Fibroblast of lung (primary cell): Measurements from ENCODE around the gene MEFV. TPM values are rescaled to one million over a fixed set of nuclear protein-coding genes. Genes with fewer than 3 reads are reported as not detected.

Experiments
- DNase-seq, 2 donors: peaks; one replicate each; pipeline versions ENCODE4 v3.0.0 to v3.0.0-alpha.2; 2010; ENCODE audit warnings: low read depth in 2 of 2
- H2AFZ ChIP-seq: 2 replicates; pipeline ENCODE4 v1.5.1; 2012; ENCODE audit warnings: low read length, control low read depth, inconsistent platforms
- H3K27ac ChIP-seq: 2 replicates; pipeline ENCODE4 v1.5.1; 2011; ENCODE audit warnings: low read length, control low read depth; ENCODE audit not compliant: insufficient read depth
- H3K27me3 ChIP-seq: 2 replicates; pipeline ENCODE4 v1.5.1; 2011; ENCODE audit warnings: mild to moderate bottlenecking, low read length; ENCODE audit not compliant: control insufficient read depth, insufficient read depth
- H3K36me3 ChIP-seq: 2 replicates; pipeline ENCODE4 v1.5.1; 2011; ENCODE audit warnings: low read length; ENCODE audit not compliant: control insufficient read depth, insufficient read depth
- H3K4me1 ChIP-seq: 2 replicates; pipeline ENCODE4 v1.5.1; 2011; ENCODE audit warnings: low read length; ENCODE audit not compliant: control insufficient read depth, insufficient read depth; ENCODE audit errors: extremely low read depth
- H3K4me2 ChIP-seq: 2 replicates; pipeline ENCODE4 v1.5.1; 2011; ENCODE audit warnings: low read length, control low read depth; ENCODE audit not compliant: insufficient read depth; ENCODE audit errors: extremely low read depth
- H3K4me3 ChIP-seq, 4 experiments: fragments of 200-600 bp in 1 of 4; sonication (generic) in 1 of 4; replicated peaks in 1 of 4; 2 replicates each; pipeline ENCODE4 v1.5.1; 2011 to 2016; ENCODE audit warnings: low read length in 4 of 4, low read depth in 3 of 4, mild to moderate bottlenecking in 3 of 4, control low read depth in 2 of 4, inconsistent platforms in 1 of 4, mixed read lengths in 1 of 4; ENCODE audit not compliant: insufficient read depth in 1 of 4; ENCODE audit errors: control extremely low read depth in 1 of 4
- H3K79me2 ChIP-seq: 2 replicates; pipeline ENCODE4 v1.5.1; 2012; ENCODE audit warnings: mild to moderate bottlenecking, low read length, inconsistent platforms; ENCODE audit not compliant: control insufficient read depth, insufficient read depth
- H3K9ac ChIP-seq: 2 replicates; pipeline ENCODE4 v1.5.1; 2011; ENCODE audit warnings: mild to moderate bottlenecking, low read length, control low read depth; ENCODE audit not compliant: insufficient read depth
- H3K9me3 ChIP-seq: 2 replicates; pipeline ENCODE4 v1.5.1; 2012; ENCODE audit warnings: low read depth, low read length; ENCODE audit not compliant: control insufficient read depth, insufficient read depth
- H4K20me1 ChIP-seq: 2 replicates; pipeline ENCODE4 v1.5.1; 2011; ENCODE audit warnings: low read length; ENCODE audit not compliant: control insufficient read depth, insufficient read depth; ENCODE audit errors: extremely low read depth
- CTCF ChIP-seq, 2 donors: IDR thresholded peaks in 1 of 2; conservative IDR thresholded peaks in 1 of 2; 1 replicate in 1 of 2; 2 replicates in 1 of 2; pipeline ENCODE4 v1.5.1; 2011 to 2012; ENCODE audit warnings: low read length in 2 of 2, control low read depth in 1 of 2, inconsistent platforms in 1 of 2, low read depth in 1 of 2, mild to moderate bottlenecking in 1 of 2
- EZH2 ChIP-seq: IDR thresholded peaks from 2 replicates; pipeline ENCODE4 v1.5.1; 2012; ENCODE audit warnings: low read length, control low read depth, mild to moderate bottlenecking; ENCODE audit errors: missing control alignments
- polyA plus RNA-seq, 2 donors: library from polyadenylated mRNA; depleted of rRNA in 1 of 2; stranded (reverse) in 1 of 2; unstranded in 1 of 2; fragments of >200 nt; gene quantifications; 2 replicates each; pipeline ENCODE4 v1.2.1, GENCODE V29; 2011 to 2012; ENCODE audit warnings: missing spikeins in 1 of 2
- total RNA-seq: library from RNA; depleted of rRNA; stranded (reverse); fragments of >200 nt; gene quantifications from 2 replicates; pipeline ENCODE4 v1.2.1, GENCODE V29; 2014

MEFV gene
- total and polyA plus RNA-seq, 2 donors (not counting 1 experiment from before 2014, with no cell fraction given): 0.17 TPM; not detected in 1

GRCh38 chr16:3246002-3246401, 10.4 kb downstream of the MEFV start:
- Histone ChIP-seq H3K4me2 (no peak overlapping the region), H4K20me1 (no peaks in the 10 kb centered on the region), H3K9me3 (no peaks in the 10 kb centered on the region), H3K79me2 (no peaks in the 10 kb centered on the region), H2AFZ (no peak overlapping the region), H3K9ac (no peak overlapping the region), H3K27me3 (peaks cover 4% of the 10 kb centered on the region), H3K27ac (no peak overlapping the region), H3K36me3 (no peaks in the 10 kb centered on the region), H3K4me1 (no peaks in the 10 kb centered on the region), H3K4me3 (no peak overlapping the region)
- TF ChIP-seq CTCF (conservative IDR thresholded peaks at IDR 0.05 in 1 of 2, IDR thresholded peaks at IDR 0.05 in 1 of 2; ENCODE audit: low read depth in 1 of 2, low read length in 2 of 2) (no peak), EZH2 (no peak)
- DNase-seq: no peak

DNA sequence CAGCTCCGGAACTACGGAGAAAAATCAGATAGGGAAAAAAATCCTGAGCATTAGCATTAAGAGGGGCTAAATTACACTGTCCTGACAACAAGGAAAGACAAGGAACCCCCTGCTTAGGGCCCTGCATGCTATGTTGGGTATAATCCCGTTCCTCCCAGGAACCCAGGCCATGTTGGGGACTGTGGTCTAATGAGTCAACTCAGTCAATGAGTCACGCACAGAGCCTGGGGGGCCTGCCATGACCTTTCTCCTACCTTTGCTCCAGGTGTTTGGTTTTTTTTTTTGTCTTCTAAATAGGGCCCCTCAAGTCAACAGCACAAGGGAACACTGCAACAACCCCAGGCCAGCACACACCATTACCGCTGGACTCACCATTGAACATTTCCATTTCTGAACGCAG, 12.6 kb downstream of the MEFV start:
- Histone ChIP-seq H3K27ac (no peak overlapping the region), H3K79me2 (no peaks in the 10 kb centered on the region), H3K9me3 (no peaks in the 10 kb centered on the region), H3K27me3 (peaks cover under 1% of the 10 kb centered on the region), H4K20me1 (no peaks in the 10 kb centered on the region), H3K4me1 (no peaks in the 10 kb centered on the region), H3K4me2 (no peak overlapping the region), H3K9ac (no peak overlapping the region), H2AFZ (no peak overlapping the region), H3K36me3 (no peaks in the 10 kb centered on the region), H3K4me3 (no peak overlapping the region)
- TF ChIP-seq EZH2 (no peak), CTCF (conservative IDR thresholded peaks at IDR 0.05 in 1 of 2, IDR thresholded peaks at IDR 0.05 in 1 of 2; ENCODE audit: low read depth in 1 of 2, low read length in 2 of 2) (no peak)
- DNase-seq: no peak

DNA sequence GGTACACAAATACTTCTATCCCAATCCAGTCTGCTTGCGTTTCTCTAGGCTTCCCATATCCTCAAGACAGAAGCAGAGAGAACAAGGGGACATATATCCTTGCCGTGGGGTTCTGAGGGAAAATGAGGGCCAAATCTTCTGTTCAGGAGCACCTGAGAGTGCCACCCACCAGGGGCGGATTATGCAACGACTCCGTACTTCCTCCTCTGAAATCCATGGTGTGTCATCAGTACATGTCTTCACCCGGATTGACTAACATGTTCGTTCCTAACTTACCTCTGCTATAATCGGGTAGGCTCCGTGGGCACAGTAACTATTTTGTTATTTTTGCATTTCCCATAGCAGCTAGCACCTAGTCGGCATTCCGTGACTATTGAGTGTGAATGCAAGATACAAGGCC, 13.7 kb downstream of the MEFV start:
- no peak overlapping the region for H3K27ac ChIP-seq
- H3K4me2 ChIP-seq: no peak overlapping the region
- no peak overlapping the region for H3K9ac ChIP-seq
- H3K4me3 ChIP-seq: no peak overlapping the region
- no peaks in the 10 kb centered on the region for H3K79me2 ChIP-seq
- no peaks in the 10 kb centered on the region for H3K4me1 ChIP-seq
- H4K20me1 ChIP-seq: no peaks in the 10 kb centered on the region
- TF ChIP-seq CTCF (conservative IDR thresholded peaks at IDR 0.05 in 1 of 2, IDR thresholded peaks at IDR 0.05 in 1 of 2; ENCODE audit: low read depth in 1 of 2, low read length in 2 of 2) (no peak), EZH2 (no peak)
- no peak for DNase-seq
- no peaks in the 10 kb centered on the region for H3K9me3 ChIP-seq
- H3K36me3 ChIP-seq: no peaks in the 10 kb centered on the region
- no peaks in the 10 kb centered on the region for H3K27me3 ChIP-seq
- H2AFZ ChIP-seq: no peak overlapping the region
